Measurements from ENCODE around the gene SERPINF2. TPM values are rescaled to one million over a fixed set of nuclear protein-coding genes. Genes with fewer than 3 reads are reported as not detected.
"Not testable (repeated sequence)": the region's sequence is repeated elsewhere in the genome, so short reads cannot be mapped to it uniquely, and the experiment has no call there.

Gene SERPINF2
- total RNA-seq, 1 donor from 2014 or later: 20.6 TPM

DNA sequence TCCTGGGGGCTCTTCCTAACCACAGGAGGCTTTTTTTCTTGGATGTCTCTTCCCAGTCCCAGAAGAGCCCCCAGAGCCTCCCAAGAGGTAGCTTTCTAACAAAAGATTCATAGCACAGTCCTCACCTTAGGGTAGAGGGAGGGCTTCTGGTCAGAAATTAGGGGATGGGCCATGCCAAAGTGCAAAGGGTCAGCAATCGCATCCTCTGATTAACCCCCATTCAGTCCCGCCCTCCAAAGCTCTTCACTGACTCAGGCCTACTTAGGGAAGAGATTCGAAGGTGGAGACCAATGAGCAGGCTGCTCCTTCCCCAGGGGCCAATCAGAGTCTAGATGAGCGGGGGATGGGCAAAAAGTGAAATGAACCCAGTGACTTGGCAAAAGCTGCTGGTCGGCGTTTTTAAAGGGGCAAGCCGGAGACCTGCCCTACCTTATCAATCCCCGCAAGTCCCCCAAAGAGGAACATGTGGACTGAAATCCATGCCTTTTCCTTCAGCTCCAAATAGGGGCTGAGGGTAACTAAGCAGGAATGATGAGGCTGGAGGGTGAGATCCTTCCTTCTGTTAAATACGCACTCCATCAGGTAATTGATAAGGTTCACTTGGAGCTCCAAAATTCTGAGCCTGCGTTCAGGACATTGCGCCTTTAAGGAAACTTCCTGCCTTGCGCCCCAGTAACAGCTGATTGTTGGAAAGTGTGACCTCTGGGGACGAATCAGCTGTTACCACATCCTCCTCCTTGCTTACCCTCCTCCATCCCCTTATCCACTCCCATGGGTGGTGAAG lies 25.6 kb upstream of the SERPINF2 start:
- Histone ChIP-seq H3K9me3 (no peaks in the 10 kb centered on the region), H3K27ac (peak overlapping the region; percentile 99 to 100), H3K27me3 (no peaks in the 10 kb centered on the region), H3K4me3 (peak overlapping the region; percentile 69 to 79), H3K36me3 (peaks cover 20 to 27% of the 10 kb centered on the region in 2 donors), H3K4me1 (peaks cover 11 to 32% of the 10 kb centered on the region in 2 donors)
- peak; percentile 90 to 98 for DNase-seq (ENCODE audit: low spot score in 2 of 2)
- TF ChIP-seq, protein P1, sequence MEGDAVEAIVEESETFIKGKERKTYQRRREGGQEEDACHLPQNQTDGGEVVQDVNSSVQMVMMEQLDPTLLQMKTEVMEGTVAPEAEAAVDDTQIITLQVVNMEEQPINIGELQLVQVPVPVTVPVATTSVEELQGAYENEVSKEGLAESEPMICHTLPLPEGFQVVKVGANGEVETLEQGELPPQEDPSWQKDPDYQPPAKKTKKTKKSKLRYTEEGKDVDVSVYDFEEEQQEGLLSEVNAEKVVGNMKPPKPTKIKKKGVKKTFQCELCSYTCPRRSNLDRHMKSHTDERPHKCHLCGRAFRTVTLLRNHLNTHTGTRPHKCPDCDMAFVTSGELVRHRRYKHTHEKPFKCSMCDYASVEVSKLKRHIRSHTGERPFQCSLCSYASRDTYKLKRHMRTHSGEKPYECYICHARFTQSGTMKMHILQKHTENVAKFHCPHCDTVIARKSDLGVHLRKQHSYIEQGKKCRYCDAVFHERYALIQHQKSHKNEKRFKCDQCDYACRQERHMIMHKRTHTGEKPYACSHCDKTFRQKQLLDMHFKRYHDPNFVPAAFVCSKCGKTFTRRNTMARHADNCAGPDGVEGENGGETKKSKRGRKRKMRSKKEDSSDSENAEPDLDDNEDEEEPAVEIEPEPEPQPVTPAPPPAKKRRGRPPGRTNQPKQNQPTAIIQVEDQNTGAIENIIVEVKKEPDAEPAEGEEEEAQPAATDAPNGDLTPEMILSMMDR (IDR thresholded peaks at IDR 0.05): no peak
- intact Hi-C loops (cut with DNase I): loop anchor here (1.0 to 10.0 kb wide), 7 partner anchors 65 to 685 kb away; partner anchors contain the start of genes MNT, OVCA2, PITPNA and RILP

DNA sequence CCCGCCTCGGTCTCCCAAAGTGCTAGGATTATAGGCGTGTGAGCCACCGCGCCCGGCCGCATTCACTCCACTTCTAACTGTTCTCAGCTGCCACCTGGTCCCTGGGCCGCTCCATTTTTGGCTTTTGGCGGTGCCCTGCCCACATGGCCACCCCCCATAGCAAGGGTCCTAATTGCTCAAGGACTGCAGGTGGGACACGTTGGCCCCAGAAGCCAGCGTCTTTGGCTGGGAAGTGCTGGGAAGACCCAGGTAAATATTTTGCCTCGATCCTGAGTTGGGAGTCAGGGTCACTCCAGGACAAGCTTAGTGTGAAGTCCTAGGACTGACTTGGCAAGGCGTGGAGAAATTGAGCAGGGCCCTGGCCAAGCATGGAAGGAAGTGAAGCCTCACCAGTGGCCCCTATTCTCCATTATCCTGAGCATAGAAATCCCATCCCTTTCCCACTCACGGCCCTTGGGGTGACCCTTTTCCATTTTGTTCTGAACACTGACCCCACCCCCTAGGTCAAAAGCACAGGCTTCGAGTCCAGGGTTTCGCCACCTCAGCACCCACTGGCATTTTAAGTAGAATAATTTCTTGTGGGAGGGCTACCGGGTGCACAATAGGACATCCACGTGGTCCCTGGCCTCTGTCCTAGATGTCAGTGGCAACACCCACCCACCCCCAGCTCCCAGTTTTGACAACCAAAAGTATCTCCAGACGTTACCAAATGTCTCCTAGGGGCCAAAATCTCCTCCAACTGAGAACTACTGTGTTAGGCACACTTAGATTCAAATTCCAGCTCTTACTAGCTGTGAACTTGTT lies 24.1 kb upstream of the SERPINF2 start:
- no peaks in the 10 kb centered on the region for H3K27me3 ChIP-seq
- peaks cover 5 to 12% of the 10 kb centered on the region in 2 donors for H3K36me3 ChIP-seq
- H3K4me1 ChIP-seq: peaks cover 8 to 20% of the 10 kb centered on the region in 2 donors
- peak overlapping the region in 1 of 2 donors; percentile 79 for H3K4me3 ChIP-seq
- intact Hi-C loops (cut with DNase I): loop anchor here (5.0 to 10.0 kb wide), 5 partner anchors 141 to 684 kb away; partner anchors contain the start of genes MNT, OVCA2 and PITPNA
- H3K9me3 ChIP-seq: no peaks in the 10 kb centered on the region
- H3K27ac ChIP-seq: peak overlapping the region; percentile 99 to 100
- TF ChIP-seq, protein P1 (IDR thresholded peaks at IDR 0.05): no peak
- DNase-seq (ENCODE audit: low spot score in 2 of 2): no peak

DNA sequence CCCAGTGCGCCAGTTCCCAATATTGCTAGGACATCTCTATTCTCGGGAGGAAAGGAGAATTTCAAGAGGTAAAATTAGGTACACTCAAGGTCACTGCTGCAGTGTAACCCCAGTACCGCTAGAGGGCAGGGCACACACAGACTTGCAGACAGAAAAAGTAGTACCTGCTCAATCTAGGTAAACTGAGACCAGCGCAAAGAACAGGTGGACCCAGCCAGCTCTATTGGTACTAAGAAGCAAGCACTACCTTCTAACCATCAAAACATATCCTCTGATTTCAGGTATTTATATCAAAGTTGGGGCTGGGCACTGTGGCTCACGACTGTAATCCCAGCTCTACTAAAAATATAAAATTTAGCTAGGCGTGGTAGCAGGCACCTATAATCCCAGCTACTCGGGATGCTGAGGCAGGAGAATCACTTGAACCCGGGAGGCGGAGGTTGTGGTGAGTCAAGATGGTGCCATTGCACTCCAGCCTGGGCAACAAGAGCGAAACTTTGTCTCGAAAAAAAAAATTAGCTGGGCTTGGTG lies 21.8 kb upstream of the SERPINF2 start:
- Histone ChIP-seq H3K4me1 (peaks cover 8 to 28% of the 10 kb centered on the region in 2 donors), H3K27ac (no peak overlapping the region), H3K9me3 (no peaks in the 10 kb centered on the region), H3K27me3 (no peaks in the 10 kb centered on the region), H3K36me3 (no peaks in the 10 kb centered on the region), H3K4me3 (no peak overlapping the region)
- no peak for DNase-seq (ENCODE audit: low spot score in 2 of 2)
- TF ChIP-seq, protein P1 (IDR thresholded peaks at IDR 0.05): peak; percentile 90 to 97 (median 95)
- intact Hi-C loops (cut with DNase I): loop anchor here (1.0 kb wide), 1 partner anchor 62 kb away; no protein-coding TSS in a partner anchor

DNA sequence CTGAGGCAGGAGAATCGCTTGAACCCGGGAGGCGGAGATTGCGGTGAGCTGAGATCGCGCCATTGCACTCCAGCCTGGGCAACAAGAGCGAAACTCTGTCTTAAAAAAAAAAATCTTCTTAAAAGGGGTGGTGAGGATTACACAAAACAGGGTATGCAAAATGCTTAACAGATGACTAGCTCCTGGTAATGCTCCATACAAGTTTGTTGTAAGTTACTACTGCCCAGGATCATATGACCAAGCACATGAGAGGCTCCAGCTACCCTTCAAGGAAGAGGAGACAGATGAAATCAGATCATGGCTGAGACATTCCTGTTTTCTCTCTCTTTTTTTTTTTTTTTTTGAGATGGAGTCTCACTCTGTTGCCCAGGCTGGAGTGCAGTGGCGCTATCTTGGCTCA lies 20.6 kb upstream of the SERPINF2 start:
- H3K27me3 ChIP-seq; H3K4me3 ChIP-seq; H3K9me3 ChIP-seq; DNase-seq (ENCODE audit: low spot score in 2 of 2); H3K36me3 ChIP-seq; intact Hi-C loops (cut with DNase I): not testable (repeated sequence)
- Histone ChIP-seq H3K27ac (peak overlapping the region in 1 of 2 donors; percentile 82), H3K4me1 (peaks cover 8 to 28% of the 10 kb centered on the region in 2 donors)

DNA sequence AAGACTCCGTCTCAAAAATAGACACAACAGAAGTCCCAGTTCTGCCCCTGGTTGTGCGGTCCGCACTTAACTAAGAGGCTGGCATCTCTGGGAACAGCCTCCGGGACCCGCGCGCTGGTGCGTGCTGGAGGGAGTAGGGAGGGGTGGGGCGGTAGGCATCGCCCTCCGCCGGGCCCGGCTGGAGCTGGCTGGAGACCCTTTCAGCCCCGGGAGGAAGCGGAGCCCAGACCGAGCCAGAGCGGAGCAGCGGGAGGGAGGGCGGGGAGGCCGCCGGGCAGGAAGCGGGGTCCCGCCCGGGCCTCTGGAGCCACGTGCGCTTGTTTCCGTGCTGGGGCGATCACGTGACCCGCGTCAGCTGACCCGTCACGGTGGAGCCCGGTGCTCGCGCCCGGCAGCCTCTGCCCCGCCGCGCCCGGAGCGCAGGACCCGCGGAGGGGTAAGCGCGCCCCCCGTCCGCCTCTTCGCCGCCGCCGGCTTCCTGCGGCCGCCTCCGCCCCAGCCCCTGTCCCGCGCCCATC lies 18.3 kb upstream of the SERPINF2 start, which contains the start of gene WDR81:
WDR81 (plus strand) TSS at position 354 of the 518 bp plus-strand sequence. CDS start 256 bp downstream, outside the sequence.
- peak; percentile 57 to 93 for DNase-seq (ENCODE audit: low spot score in 2 of 2)
- no peaks in the 10 kb centered on the region for H3K9me3 ChIP-seq
- H3K4me1 ChIP-seq: peaks cover 8 to 18% of the 10 kb centered on the region in 2 donors
- H3K36me3 ChIP-seq: peaks cover 13 to 26% of the 10 kb centered on the region in 2 donors
- no peaks in the 10 kb centered on the region for H3K27me3 ChIP-seq
- peak within 1 kb of the TSS; percentile 65 to 91 for H3K4me3 ChIP-seq
- intact Hi-C loops (cut with DNase I): loop anchor here (2.0 kb wide), 3 partner anchors 60 to 140 kb away; partner anchors contain the start of gene RPA1
- peak within 1 kb of the TSS; percentile 82 to 84 for H3K27ac ChIP-seq
- TF ChIP-seq, protein P1 (IDR thresholded peaks at IDR 0.05): no peak

Data from ascending aorta (tissue), 2 donors.